ENCODE measurements around the gene SEC14L5.

The SEC14L5 gene

DNA sequence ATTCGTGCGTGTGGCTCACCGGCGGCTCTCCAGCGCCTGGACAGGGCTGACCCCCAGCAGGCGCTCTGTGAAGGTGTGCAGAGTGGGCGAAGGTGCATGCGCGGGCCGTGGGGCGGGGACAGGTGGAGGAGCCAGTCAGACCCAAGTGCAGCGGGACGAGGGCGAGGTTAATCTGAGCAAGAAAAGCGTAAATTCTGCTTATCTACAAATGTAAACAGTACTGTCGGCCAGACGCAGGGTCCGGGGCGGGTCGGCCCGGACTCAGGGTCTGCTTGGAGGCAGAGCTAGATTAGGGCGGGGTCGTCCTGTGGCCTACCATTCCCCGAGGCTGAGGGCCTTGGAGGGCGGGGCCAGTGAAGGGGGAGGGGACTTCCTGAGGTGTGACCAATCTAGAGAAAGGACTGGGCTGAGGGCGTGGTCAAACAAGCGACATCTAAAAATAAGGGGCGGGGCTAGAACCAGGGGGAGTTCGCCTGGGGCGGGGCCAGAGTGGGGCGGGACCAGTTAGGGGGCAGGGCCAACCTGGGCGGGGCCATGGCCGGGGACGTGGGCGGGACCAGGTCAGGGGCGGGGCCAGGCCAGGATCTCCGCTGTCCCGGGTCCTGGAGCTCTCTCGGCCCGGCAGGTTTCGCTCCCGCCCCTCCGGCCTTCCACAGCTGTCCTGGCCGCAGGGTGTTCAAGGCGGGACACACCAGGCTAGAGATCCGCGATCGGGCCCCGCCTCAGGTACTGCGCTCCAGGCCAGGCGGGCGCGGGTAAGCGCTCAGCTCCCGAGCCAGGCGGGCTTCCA, at the start of gene SEC14L5:
TSS of gene SEC14L5 (plus strand) at position 611 of the 790 bp plus-strand sequence. CDS start 994 bp downstream, outside the sequence.
- Mint-ChIP-seq H3K9me3 (no peaks in the 10 kb centered on the region), H3K36me3 (no peaks in the 10 kb centered on the region), H3K4me1 (peaks cover 25% of the 10 kb centered on the region), H3K27me3 (peaks cover 82% of the 10 kb centered on the region), H3K27ac (no peak within 1 kb of the TSS), H3K4me3 (peak within 1 kb of the TSS; percentile 71)
- peak; percentile 87 for ATAC-seq

DNA sequence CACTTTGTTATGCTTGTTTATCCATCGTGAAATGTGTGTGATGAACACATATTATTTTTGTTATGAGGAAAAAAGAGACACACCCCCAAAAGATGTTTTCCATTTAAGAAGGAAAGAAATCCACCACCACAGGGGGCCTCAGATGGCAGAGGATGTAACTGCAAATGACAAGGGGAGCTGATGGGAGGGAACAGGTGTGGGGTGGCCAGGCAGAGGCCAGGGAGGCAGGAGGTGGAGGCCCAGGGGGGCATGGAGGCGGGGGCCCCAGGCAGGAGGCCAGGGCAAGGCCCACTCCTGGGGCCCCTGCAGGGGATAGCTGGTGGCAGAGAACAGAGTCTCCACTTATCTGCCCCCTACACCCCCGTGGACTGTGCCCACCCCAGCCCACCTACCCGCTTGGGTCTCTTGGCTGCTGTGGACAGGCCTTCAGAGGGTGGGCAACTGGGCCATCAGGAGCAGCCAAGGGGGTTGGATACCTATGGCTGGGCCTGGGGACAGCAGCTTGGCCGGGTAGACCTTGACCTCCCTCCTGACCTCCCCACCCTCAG, 49.2 kb upstream of the SEC14L5 start:
- no peak overlapping the region for H3K4me3 Mint-ChIP-seq
- peak; percentile 44 for ATAC-seq
- H3K36me3 Mint-ChIP-seq = no peaks in the 10 kb centered on the region

DNA sequence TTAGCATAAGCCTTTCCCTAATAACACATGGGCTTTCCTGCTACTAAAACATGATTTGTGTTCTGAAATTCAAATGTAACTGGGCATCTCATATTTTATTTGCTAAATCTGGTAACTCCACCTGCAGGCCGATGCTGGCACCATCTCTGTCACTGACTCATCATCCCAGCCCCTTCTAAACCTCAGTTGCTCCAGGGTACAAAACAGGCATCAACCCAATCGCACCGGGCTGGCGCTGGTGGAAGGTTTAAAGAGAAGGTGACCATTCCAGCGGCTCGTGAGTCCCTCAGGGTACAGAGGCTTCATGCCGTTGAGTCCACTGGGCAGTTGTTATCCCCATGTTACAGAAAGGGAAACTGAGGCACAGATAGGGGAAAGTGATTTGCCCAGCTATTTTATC, 48.3 kb upstream of the SEC14L5 start:
- H3K9me3 Mint-ChIP-seq = no peaks in the 10 kb centered on the region
- no peak overlapping the region for H3K4me3 Mint-ChIP-seq
- no peak for ATAC-seq
- no peak overlapping the region for H3K27ac Mint-ChIP-seq
- H3K4me1 Mint-ChIP-seq = no peaks in the 10 kb centered on the region
- no peaks in the 10 kb centered on the region for H3K36me3 Mint-ChIP-seq
- H3K27me3 Mint-ChIP-seq = peaks cover 27% of the 10 kb centered on the region

More for the DNA sequence above, 49.2 kb upstream of the SEC14L5 start:
- Mint-ChIP-seq H3K4me1 (no peaks in the 10 kb centered on the region), H3K9me3 (no peaks in the 10 kb centered on the region), H3K27me3 (peaks cover 30% of the 10 kb centered on the region), H3K27ac (no peak overlapping the region)

DNA sequence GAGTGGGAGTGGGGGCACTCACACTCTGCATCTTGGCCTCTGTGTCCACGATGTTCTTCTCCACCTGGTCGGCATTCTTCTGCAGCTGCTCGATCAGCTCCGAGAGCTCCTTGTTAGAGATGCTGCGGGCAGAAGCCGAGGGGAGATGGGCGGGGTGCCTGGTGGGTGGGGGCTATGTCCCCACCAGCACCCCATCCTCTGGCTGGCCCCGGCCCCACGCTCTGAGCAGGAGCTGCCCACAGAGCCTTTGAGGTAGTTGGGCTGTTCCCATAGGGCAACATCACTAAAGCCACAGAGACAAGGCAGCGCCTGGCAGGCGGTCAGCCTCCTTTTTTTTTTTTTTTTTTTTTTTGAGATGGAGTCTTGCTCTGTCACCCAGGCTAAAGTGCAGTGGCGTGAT, 47.3 kb upstream of the SEC14L5 start:
- Mint-ChIP-seq H3K27me3 (peaks cover 25% of the 10 kb centered on the region), H3K4me1 (no peaks in the 10 kb centered on the region), H3K27ac (no peak overlapping the region), H3K4me3 (no peak overlapping the region), H3K36me3 (no peaks in the 10 kb centered on the region), H3K9me3 (no peaks in the 10 kb centered on the region)
- ATAC-seq = no peak

DNA sequence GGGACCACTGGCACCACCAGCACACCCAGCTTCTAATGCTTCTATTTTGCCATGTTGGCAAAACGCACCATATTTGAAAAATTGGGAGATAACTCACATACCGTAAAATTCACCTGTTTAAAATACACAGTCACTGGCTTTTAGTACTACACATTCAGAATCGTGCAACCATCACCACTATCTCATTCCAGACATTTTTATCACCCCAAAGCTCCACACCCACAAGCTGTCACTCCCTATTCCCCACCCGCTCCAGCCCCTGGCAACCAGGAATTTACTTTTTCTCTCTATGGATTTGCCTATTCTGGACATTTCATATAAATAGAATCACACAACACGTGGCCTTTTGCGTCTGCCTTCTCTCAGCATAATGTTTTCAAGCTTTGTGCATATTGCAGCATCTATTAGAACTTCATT, 46.2 kb upstream of the SEC14L5 start:
- Mint-ChIP-seq H3K36me3 (no peaks in the 10 kb centered on the region), H3K4me3 (no peak overlapping the region), H3K4me1 (no peaks in the 10 kb centered on the region), H3K27ac (no peak overlapping the region), H3K9me3 (no peaks in the 10 kb centered on the region), H3K27me3 (peaks cover 25% of the 10 kb centered on the region)
- no peak for ATAC-seq

DNA sequence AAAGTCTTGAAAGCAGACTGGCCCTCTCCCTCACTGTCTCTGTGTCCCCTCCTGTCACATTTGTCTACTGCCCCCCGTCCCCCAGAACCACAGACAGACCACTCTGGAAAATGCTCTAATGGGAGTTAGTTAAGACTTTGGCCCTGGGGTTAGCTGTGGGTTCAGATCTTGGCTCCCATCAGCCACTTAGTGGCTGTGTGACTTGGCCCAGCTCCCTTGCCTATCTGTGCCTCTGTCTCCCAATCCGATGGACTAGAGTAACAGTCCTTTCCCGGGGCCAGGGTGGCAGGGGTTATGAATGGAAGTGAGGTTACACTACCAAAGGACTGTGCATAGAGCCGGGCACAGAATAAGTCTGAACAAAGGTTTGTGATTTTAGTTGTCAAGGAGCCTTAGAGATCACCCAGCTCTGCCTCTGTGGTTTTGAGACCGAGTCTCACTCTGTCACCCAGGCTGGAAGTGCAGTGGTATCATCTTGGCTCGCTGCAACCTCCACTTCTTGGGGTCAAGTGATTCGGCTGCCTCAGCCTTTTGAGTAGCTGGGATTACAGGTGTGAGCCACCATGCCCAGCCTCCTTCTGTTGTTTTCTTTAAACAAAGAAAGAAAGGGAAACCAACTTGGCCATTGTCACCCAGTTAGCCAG, 44.9 kb upstream of the SEC14L5 start:
- Mint-ChIP-seq H3K4me1 (no peaks in the 10 kb centered on the region), H3K9me3 (no peaks in the 10 kb centered on the region), H3K36me3 (no peaks in the 10 kb centered on the region), H3K27ac (no peak overlapping the region), H3K4me3 (no peak overlapping the region), H3K27me3 (peaks cover 25% of the 10 kb centered on the region)
- ATAC-seq = no peak

DNA sequence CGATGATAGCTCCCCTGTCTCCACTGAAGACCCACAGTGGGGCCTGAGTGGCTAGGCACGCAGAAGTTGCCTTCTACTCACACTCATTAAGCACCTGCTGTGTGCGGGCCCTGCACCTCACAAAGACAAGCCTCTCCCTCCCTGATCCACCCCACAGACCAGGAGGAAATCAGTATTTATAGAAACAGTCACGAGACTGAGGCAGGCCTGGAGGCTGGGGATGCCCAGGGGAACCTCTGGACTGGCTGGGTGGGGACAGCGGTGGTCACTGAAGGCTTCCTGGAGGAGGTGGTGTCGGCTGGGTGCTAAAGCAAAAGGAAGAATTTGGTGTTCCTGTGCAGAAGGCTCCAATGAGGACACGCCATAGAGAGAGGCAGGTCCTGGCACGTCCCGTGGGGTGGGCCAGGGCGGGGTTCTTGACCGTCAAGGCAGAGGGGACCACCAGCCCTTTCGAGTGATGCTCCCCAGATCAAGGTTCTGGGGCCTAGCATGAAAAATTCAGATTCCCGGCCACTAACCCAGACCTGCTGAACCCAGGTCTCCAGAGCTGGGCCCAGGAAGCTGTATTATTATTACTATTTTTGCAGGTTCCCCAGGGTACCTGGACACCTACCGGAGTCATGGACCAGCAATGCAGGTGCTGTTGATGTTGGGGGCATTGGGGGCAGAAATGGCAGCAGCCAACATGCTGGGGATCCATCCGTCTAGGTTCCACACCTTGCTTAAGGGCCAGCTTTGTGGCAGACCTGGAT, 44.2 kb upstream of the SEC14L5 start:
- no peak overlapping the region for H3K27ac Mint-ChIP-seq
- no peaks in the 10 kb centered on the region for H3K36me3 Mint-ChIP-seq
- H3K27me3 Mint-ChIP-seq = peaks cover 25% of the 10 kb centered on the region
- ATAC-seq = no peak
- no peak overlapping the region for H3K4me3 Mint-ChIP-seq
- no peaks in the 10 kb centered on the region for H3K4me1 Mint-ChIP-seq
- H3K9me3 Mint-ChIP-seq = no peaks in the 10 kb centered on the region

DNA sequence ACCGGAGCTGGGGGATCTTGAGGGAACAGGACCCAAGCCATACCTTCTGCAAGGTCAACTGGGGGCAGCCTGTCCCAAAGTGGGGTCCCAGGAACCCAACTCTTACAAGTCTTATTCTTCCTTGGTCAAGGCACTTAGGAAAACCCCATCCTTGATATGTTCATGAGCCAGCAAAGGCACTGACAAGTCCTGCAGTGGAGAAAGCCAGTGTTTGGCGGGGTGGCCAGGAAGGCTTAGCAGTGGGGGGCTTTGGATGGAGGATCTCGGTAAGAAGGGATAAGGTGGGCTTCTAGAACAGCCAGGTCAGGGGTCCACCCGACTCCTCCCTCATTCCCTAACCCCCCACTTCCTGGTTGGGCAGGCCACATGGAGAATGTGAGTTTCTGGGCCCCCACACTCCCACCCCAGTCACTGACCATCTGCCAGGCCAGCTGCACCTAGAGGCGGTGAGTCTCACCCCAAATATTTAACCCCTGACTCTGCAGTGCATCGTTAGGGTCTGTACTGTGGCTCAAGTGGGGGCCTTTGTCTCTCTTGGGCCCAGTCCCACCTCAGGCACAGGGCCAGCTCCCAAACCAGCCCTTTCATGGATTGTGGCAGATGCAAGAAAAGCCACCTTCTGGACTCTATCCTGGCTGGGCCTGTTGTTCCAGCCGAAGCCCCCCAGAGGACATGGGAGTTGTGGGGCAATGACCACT, 43.5 kb upstream of the SEC14L5 start:
- Mint-ChIP-seq H3K9me3 (no peaks in the 10 kb centered on the region), H3K4me3 (no peak overlapping the region), H3K4me1 (no peaks in the 10 kb centered on the region), H3K36me3 (no peaks in the 10 kb centered on the region), H3K27me3 (peaks cover 30% of the 10 kb centered on the region), H3K27ac (no peak overlapping the region)
- no peak for ATAC-seq

DNA sequence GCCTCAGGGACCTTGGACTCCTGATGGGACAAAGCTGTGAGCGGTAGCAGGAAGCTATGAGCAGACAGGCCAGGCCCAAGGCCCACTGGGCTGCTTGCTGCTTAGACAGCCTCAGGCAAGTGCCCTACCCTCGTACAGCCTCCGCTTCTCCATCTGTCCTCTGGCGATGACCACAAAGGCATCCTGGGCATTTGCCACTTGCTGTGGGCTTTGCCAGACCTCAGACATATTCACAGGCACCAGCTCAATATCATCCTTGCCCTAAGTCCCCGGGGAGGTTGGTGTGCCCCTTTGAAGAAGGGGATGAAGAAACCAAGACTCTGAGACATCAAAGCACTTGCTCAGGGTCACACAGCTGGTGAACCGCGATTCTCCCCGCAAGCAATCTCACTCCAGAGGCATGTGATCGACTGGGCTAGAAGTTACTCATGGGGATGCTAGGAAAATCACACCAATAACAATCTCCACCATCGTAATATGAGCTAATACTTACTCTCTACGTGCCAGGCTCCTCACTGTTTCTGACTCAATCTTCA, 42.8 kb upstream of the SEC14L5 start:
- no peak for ATAC-seq
- Mint-ChIP-seq H3K27ac (no peak overlapping the region), H3K27me3 (peaks cover 35% of the 10 kb centered on the region), H3K9me3 (no peaks in the 10 kb centered on the region), H3K4me3 (no peak overlapping the region), H3K36me3 (no peaks in the 10 kb centered on the region), H3K4me1 (no peaks in the 10 kb centered on the region)

DNA sequence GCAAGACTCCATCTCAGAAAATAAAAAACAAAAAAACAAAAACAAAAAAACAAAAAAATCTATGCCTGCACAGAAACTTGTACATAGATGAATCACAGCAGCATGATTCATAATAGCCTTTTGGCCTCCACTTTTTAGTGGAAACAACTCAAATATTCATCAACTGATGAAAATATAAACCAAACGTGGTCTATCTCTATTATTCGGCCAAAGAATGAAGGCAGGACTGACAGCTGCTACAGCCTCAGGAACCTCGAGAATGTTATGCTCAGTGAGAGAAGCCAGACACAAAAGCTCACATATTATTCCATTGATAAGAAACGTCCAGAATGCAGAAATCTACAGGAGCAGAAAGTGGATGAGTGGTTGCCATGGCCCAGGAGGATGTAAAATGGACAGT, 41.0 kb upstream of the SEC14L5 start:
- Mint-ChIP-seq H3K27ac (no peak overlapping the region), H3K27me3 (peaks cover 35% of the 10 kb centered on the region), H3K4me1 (no peaks in the 10 kb centered on the region), H3K4me3 (no peak overlapping the region), H3K36me3 (no peaks in the 10 kb centered on the region), H3K9me3 (no peaks in the 10 kb centered on the region)
- ATAC-seq = no peak

DNA sequence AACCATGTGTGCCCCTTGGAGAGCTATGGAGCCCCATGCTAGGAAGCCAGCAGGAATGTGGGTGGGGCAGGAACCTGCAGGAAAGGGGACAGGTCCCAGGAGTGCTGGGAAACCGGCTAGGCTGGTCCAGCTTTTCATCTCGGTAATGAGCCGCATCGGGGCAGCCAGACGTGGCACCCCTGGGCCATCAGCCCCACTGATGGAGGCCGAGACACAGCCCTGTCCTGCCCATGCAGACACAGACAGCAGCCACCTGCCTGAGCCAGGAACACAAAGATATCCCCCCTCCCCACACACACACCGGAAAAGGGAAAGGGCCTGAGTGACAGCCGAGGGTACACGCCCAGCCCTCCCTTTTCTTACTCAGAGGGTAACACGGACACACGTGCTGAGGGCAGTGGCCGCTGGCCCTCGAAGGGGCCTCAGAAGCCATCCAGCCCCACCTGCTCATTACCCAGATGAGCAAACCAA, 39.3 kb upstream of the SEC14L5 start:
- no peak overlapping the region for H3K27ac Mint-ChIP-seq
- peak; percentile 12 for ATAC-seq
- no peaks in the 10 kb centered on the region for H3K36me3 Mint-ChIP-seq
- no peaks in the 10 kb centered on the region for H3K4me1 Mint-ChIP-seq
- no peak overlapping the region for H3K4me3 Mint-ChIP-seq
- peaks cover 41% of the 10 kb centered on the region for H3K27me3 Mint-ChIP-seq
- no peaks in the 10 kb centered on the region for H3K9me3 Mint-ChIP-seq

DNA sequence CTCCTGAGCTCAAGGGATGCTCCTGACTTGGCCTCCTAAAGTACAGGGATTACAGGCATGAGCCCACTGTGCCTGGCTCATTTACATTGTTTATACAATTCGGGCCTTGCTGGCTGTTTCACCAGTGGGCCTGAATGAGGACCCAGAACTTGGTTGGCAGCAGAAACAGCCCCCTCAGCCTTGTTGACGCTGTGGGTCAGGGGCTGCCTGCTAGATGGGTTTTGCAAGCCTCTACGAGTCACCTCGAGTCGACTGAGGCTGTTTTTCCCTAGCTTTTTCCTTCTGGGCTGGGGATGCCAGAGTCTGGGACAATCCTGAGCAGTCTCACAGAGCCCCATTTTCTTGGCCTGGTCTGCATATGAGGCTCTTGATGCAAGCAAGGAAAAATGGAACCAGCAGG, 37.3 kb upstream of the SEC14L5 start:
- peaks cover 45% of the 10 kb centered on the region for H3K27me3 Mint-ChIP-seq
- no peak for ATAC-seq
- no peaks in the 10 kb centered on the region for H3K4me1 Mint-ChIP-seq
- H3K9me3 Mint-ChIP-seq = peaks cover 2% of the 10 kb centered on the region
- no peak overlapping the region for H3K27ac Mint-ChIP-seq
- no peak overlapping the region for H3K4me3 Mint-ChIP-seq
- no peaks in the 10 kb centered on the region for H3K36me3 Mint-ChIP-seq

DNA sequence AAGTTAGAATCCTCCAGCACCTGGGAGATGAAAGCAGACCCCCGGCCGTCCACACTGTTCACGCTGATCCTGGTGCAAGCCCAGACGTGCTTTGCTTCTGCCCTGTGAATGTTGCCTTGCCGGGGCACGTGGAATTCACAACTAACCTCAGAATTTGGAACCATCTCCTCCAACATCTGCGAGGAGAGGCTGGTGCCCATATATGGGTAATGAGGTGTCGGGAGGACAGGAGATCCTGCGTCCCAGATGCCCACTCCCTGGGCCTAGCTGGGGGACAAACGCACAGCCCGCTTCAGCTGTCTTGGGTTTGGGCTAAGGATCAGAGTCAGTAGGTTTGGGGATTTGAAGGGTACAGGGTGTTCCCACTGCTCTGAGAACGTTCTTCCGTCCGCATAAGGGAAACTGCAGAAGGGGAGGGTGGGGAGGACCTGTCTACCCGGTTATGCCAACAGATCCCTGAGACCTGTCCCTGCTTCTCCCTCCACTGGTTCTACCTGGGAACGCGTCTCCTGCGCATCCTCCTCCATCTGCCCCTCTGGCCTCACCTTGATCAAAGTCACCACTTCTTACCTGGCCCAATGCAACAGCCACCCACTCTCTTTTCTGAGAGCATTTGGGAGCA, 35.3 kb upstream of the SEC14L5 start:
- Mint-ChIP-seq H3K27me3 (peaks cover 45% of the 10 kb centered on the region), H3K9me3 (peaks cover 10% of the 10 kb centered on the region), H3K4me3 (no peak overlapping the region), H3K27ac (no peak overlapping the region), H3K4me1 (no peaks in the 10 kb centered on the region), H3K36me3 (peaks cover 6% of the 10 kb centered on the region)
- ATAC-seq = no peak

DNA sequence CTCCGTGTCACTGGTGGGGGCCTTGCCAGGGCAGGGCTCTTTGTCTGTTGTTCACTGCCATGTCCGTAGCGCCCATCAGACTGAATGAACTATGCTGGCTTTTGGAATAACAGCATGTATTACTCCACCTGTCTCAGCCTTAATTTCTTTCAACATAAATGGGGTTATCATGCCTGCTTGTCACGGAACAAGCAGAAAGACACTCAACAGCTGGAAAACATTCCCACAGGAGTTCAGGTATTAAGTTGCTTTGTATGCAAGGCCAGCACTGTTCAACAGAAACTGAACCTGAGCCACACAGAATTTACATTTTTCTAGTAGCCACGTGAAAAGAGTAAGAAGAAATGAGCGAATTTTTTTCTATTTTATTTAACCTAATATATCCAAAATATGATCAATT, 34.3 kb upstream of the SEC14L5 start:
- no peak for ATAC-seq
- H3K27ac Mint-ChIP-seq = no peak overlapping the region
- H3K4me1 Mint-ChIP-seq = no peaks in the 10 kb centered on the region
- no peak overlapping the region for H3K4me3 Mint-ChIP-seq
- peaks cover 45% of the 10 kb centered on the region for H3K27me3 Mint-ChIP-seq
- H3K9me3 Mint-ChIP-seq = peaks cover 10% of the 10 kb centered on the region
- peaks cover 6% of the 10 kb centered on the region for H3K36me3 Mint-ChIP-seq

All from stimulated activated memory B cell treated with anti-CD40 and anti-IgM and Interleukin-4, amounts not matched to agents 10 μg/mL and 1 μg/mL and 100 μg/mL, for 72 hours (primary cell).